Mesendoderm (in vitro differentiated cells): ENCODE results near the gene GORAB.

Experiments
- DNase-seq: peaks from one replicate; pipeline ENCODE4 v3.0.0; 2013
- H2AK5ac ChIP-seq: 2 replicates; pipeline ENCODE4 v1.6.1; 2013; ENCODE audit warnings: low read length, inconsistent platforms
- H2BK120ac ChIP-seq: 2 replicates; pipeline ENCODE4 v1.6.1; 2013; ENCODE audit warnings: low read depth, mild to moderate bottlenecking, low read length, moderate library complexity, mixed read lengths
- H2BK15ac ChIP-seq: replicated peaks from 2 replicates; pipeline ENCODE4 v1.6.1; 2013; ENCODE audit warnings: low read depth, mild to moderate bottlenecking, moderate library complexity
- H2BK5ac ChIP-seq: 2 replicates; pipeline ENCODE4 v1.6.1; 2013; ENCODE audit warnings: low read length, inconsistent platforms
- H3K18ac ChIP-seq: 2 replicates; pipeline ENCODE4 v1.6.1; 2013; ENCODE audit warnings: mild to moderate bottlenecking, low read length, mixed read lengths
- H3K23ac ChIP-seq: one replicate; pipeline ENCODE4 v1.6.1; 2013; ENCODE audit warnings: low read length
- H3K27ac ChIP-seq: 2 replicates; pipeline ENCODE4 v1.5.1; 2013; ENCODE audit warnings: low read depth, mild to moderate bottlenecking, inconsistent platforms, low read length, moderate library complexity
- H3K27me3 ChIP-seq: 2 replicates; pipeline ENCODE4 v1.6.1; 2013; ENCODE audit warnings: low read length, control low read depth, mild to moderate bottlenecking, inconsistent platforms; ENCODE audit not compliant: insufficient read depth, poor library complexity
- H3K36me3 ChIP-seq: 2 replicates; pipeline ENCODE4 v1.6.1; 2013; ENCODE audit warnings: low read length, inconsistent platforms; ENCODE audit not compliant: control insufficient read depth, insufficient read depth
- H3K4ac ChIP-seq: one replicate; pipeline ENCODE4 v1.6.1; 2013; ENCODE audit warnings: low read depth, mild to moderate bottlenecking, low read length, moderate library complexity
- H3K4me1 ChIP-seq: 2 replicates; pipeline ENCODE4 v1.6.1; 2013; ENCODE audit warnings: low read depth, low read length, inconsistent platforms; ENCODE audit not compliant: control insufficient read depth
- H3K4me2 ChIP-seq: 2 replicates; pipeline ENCODE4 v1.6.1; 2013; ENCODE audit warnings: low read length
- H3K4me3 ChIP-seq: 2 replicates; pipeline ENCODE4 v1.5.1; 2013; ENCODE audit warnings: mild to moderate bottlenecking, low read length
- H3K56ac ChIP-seq: one replicate; pipeline ENCODE4 v1.6.1; 2013; ENCODE audit warnings: low read length
- H3K79me1 ChIP-seq: 2 replicates; pipeline ENCODE4 v1.6.1; 2013; ENCODE audit warnings: low read length, inconsistent platforms
- H3K79me2 ChIP-seq: 2 replicates; pipeline ENCODE4 v1.6.1; 2013; ENCODE audit warnings: mild to moderate bottlenecking, low read length; ENCODE audit not compliant: control insufficient read depth, insufficient read depth
- H3K9ac ChIP-seq: 2 replicates; pipeline ENCODE4 v1.6.1; 2013; ENCODE audit warnings: low read length, inconsistent platforms
- H4K5ac ChIP-seq: one replicate; pipeline ENCODE4 v1.6.1; 2013; ENCODE audit warnings: low read length
- H4K8ac ChIP-seq: one replicate; pipeline ENCODE4 v1.6.1; 2013; ENCODE audit warnings: low read depth, mild to moderate bottlenecking, control low read depth, low read length, moderate library complexity
- whole genome bisulfite sequencing: extraction: QIAGEN DNeasy Blood & Tissue Kit; methylation state at CpG from one replicate; pipeline ENCODE4 v1.1.7; 2013; ENCODE audit warnings: low lambda C conversion rate, missing lambda C conversion rate; ENCODE audit not compliant: insufficient coverage; ENCODE audit errors: extremely low coverage; 5-methylcytosine and 5-hydroxymethylcytosine counted together

Gene GORAB

GRCh38 chr1:170568197-170568596, 36.2 kb downstream of the GORAB start:
- no peak overlapping the region for H2BK120ac ChIP-seq
- no peak overlapping the region for H3K56ac ChIP-seq
- no peaks in the 10 kb centered on the region for H3K27me3 ChIP-seq
- no peaks in the 10 kb centered on the region for H3K4me1 ChIP-seq
- no peak overlapping the region for H3K23ac ChIP-seq
- H4K5ac ChIP-seq: no peak overlapping the region
- H2BK15ac ChIP-seq: peak overlapping the region; percentile 19
- H3K27ac ChIP-seq: no peak overlapping the region
- H3K4ac ChIP-seq: no peak overlapping the region
- no peak overlapping the region for H3K9ac ChIP-seq
- no peaks in the 10 kb centered on the region for H3K36me3 ChIP-seq
- no peak overlapping the region for H3K18ac ChIP-seq
- no peaks in the 10 kb centered on the region for H3K79me1 ChIP-seq
- H3K4me2 ChIP-seq: no peak overlapping the region
- peak; percentile 25 for DNase-seq
- H4K8ac ChIP-seq: no peak overlapping the region
- no peaks in the 10 kb centered on the region for H3K79me2 ChIP-seq
- H3K4me3 ChIP-seq: no peak overlapping the region
- no peak overlapping the region for H2BK5ac ChIP-seq
- H2AK5ac ChIP-seq: no peak overlapping the region

GRCh38 chr1:170576980-170577379, 45.0 kb downstream of the GORAB start:
- H3K18ac ChIP-seq: no peak overlapping the region
- no peak overlapping the region for H3K56ac ChIP-seq
- no peak overlapping the region for H2BK120ac ChIP-seq
- no peak overlapping the region for H3K27ac ChIP-seq
- WGBS: no CpG with 5 or more reads among the region's 3 CpGs
- no peak for DNase-seq
- H3K27me3 ChIP-seq: no peaks in the 10 kb centered on the region
- no peak overlapping the region for H2AK5ac ChIP-seq
- no peak overlapping the region for H4K5ac ChIP-seq
- no peak overlapping the region for H3K23ac ChIP-seq
- no peak overlapping the region for H2BK5ac ChIP-seq
- H3K4me1 ChIP-seq: no peaks in the 10 kb centered on the region
- H2BK15ac ChIP-seq: no peak overlapping the region
- no peaks in the 10 kb centered on the region for H3K79me2 ChIP-seq
- no peak overlapping the region for H3K4me3 ChIP-seq
- H3K4ac ChIP-seq: no peak overlapping the region
- no peak overlapping the region for H3K4me2 ChIP-seq
- H3K36me3 ChIP-seq: no peaks in the 10 kb centered on the region
- H4K8ac ChIP-seq: no peak overlapping the region
- no peak overlapping the region for H3K9ac ChIP-seq
- H3K79me1 ChIP-seq: no peaks in the 10 kb centered on the region

DNA sequence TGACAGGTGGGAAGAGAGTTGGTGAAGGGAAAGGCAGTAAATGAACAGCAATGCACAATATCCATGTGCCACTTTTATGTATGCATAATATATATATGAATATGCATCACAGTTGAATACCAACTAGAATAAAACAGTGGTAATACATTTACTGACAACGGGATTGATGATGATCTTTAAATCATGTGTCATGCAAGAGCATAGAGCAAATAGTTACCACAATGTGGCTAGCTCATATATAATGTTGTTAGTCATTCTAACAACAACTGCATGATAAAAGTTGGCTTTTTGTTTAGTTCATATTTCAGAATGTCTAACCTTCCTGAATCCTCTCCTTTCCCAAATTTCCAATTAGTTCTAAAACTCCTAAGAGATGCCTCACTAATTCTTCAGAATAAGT, 46.4 kb downstream of the GORAB start:
- Histone ChIP-seq H3K36me3 (no peaks in the 10 kb centered on the region), H3K4ac (no peak overlapping the region), H3K27ac (no peak overlapping the region), H3K23ac (no peak overlapping the region), H4K8ac (no peak overlapping the region), H2BK120ac (no peak overlapping the region), H2BK15ac (no peak overlapping the region), H3K4me3 (no peak overlapping the region), H3K79me2 (no peaks in the 10 kb centered on the region), H3K27me3 (no peaks in the 10 kb centered on the region), H3K79me1 (no peaks in the 10 kb centered on the region), H3K18ac (no peak overlapping the region), H3K4me1 (no peaks in the 10 kb centered on the region), H2BK5ac (no peak overlapping the region), H4K5ac (no peak overlapping the region), H3K56ac (no peak overlapping the region), H2AK5ac (no peak overlapping the region), H3K4me2 (no peak overlapping the region), H3K9ac (no peak overlapping the region)
- DNase-seq: no peak
- no CpG with 5 or more reads among the region's 1 CpG for whole genome bisulfite sequencing

GRCh38 chr1:170580636-170581440, 48.9 kb downstream of the GORAB start:
- no peak for DNase-seq
- H2BK15ac ChIP-seq: no peak overlapping the region
- H2BK120ac ChIP-seq: no peak overlapping the region
- no peak overlapping the region for H3K4ac ChIP-seq
- no peak overlapping the region for H3K23ac ChIP-seq
- H3K79me2 ChIP-seq: no peaks in the 10 kb centered on the region
- H3K36me3 ChIP-seq: no peaks in the 10 kb centered on the region
- H3K27ac ChIP-seq: no peak overlapping the region
- no peak overlapping the region for H4K5ac ChIP-seq
- H3K79me1 ChIP-seq: no peaks in the 10 kb centered on the region
- H3K4me3 ChIP-seq: no peak overlapping the region
- no peak overlapping the region for H3K4me2 ChIP-seq
- H4K8ac ChIP-seq: no peak overlapping the region
- no peak overlapping the region for H3K9ac ChIP-seq
- no CpG with 5 or more reads among the region's 2 CpGs for WGBS
- no peaks in the 10 kb centered on the region for H3K27me3 ChIP-seq
- no peak overlapping the region for H3K56ac ChIP-seq
- no peak overlapping the region for H2AK5ac ChIP-seq
- no peak overlapping the region for H2BK5ac ChIP-seq
- H3K4me1 ChIP-seq: no peaks in the 10 kb centered on the region
- no peak overlapping the region for H3K18ac ChIP-seq

DNA sequence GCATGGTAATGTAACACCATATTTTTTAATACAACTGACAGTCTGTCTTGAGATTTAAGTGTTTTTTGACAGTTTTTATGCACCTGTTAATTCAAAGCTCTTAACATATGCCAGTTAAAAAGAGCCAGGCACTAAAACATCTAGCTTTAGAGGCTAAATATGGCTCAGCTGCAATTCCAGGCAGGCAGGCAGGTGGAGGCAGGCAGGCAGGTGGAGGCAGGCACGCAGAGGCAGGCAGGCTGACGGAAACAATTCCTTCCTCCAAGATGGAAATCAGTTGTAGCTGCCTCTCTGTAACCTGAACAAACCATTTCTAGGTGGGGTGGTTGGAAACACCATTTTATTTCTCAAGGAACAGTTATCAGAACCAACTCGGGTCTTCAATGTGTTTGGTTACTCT, 51.2 kb downstream of the GORAB start:
- Histone ChIP-seq H3K4ac (no peak overlapping the region), H3K79me2 (no peaks in the 10 kb centered on the region), H3K56ac (no peak overlapping the region), H3K36me3 (no peaks in the 10 kb centered on the region), H3K4me3 (no peak overlapping the region), H3K18ac (no peak overlapping the region), H2AK5ac (no peak overlapping the region), H3K4me2 (no peak overlapping the region), H2BK120ac (no peak overlapping the region), H4K5ac (no peak overlapping the region), H3K23ac (no peak overlapping the region), H2BK5ac (no peak overlapping the region), H3K27ac (no peak overlapping the region), H3K4me1 (peaks cover 2% of the 10 kb centered on the region), H3K79me1 (no peaks in the 10 kb centered on the region), H4K8ac (no peak overlapping the region), H2BK15ac (no peak overlapping the region), H3K27me3 (no peaks in the 10 kb centered on the region), H3K9ac (no peak overlapping the region)
- no peak for DNase-seq
- WGBS: no CpG with 5 or more reads among the region's 3 CpGs
